H1 (cell line): ENCODE results near the gene CHMP6. TPM values are rescaled to one million over a fixed set of nuclear protein-coding genes. Genes with fewer than 3 reads are reported as not detected.

Experiments
- ASH2L ChIP-seq: fragments of 200-600, 300-600 bp; sonication (generic); IDR thresholded peaks from one replicate; pipeline ENCODE4 v1.7.1; 2017; ENCODE audit warnings: low read length
- CHD2 ChIP-seq: IDR thresholded peaks from 2 replicates; pipeline ENCODE4 v1.6.1; 2012; ENCODE audit warnings: low read length, improper control_type of control experiment
- RXRA ChIP-seq: IDR thresholded peaks from 2 replicates; pipeline ENCODE4 v1.6.1; 2011; ENCODE audit warnings: low read depth, mild to moderate bottlenecking, low read length, moderate library complexity; ENCODE audit not compliant: insufficient read depth
- SUZ12 ChIP-seq: fragments of 200-600 bp; sonication (generic); IDR thresholded peaks from 2 replicates; pipeline ENCODE4 v1.6.1; 2012; ENCODE audit warnings: mild to moderate bottlenecking, inconsistent platforms, low read length, moderate library complexity, mixed read lengths
- polyA plus RNA-seq, 7 experiments: library from polyadenylated mRNA; depleted of rRNA in 3 of 7; stranded (reverse) in 5 of 7; unstranded in 2 of 7; fragments of >200 nt in 5 of 7; fragments of 200-250 nt in 2 of 7; gene quantifications; 1 replicate in 5 of 7; 2 replicates in 1 of 7; 4 replicates in 1 of 7; pipeline versions ENCODE4 v1.2.1 to v1.2.3, GENCODE V29; 2011 to 2013; ENCODE audit warnings: missing spikeins in 2 of 7, mixed read lengths in 2 of 7
- total RNA-seq: library from RNA; stranded (reverse); fragmentation: NEBNext Ultra II Directional; extraction: Animal tissue kit (Norgen Biotek cat#: 25700); gene quantifications from 2 replicates; pipeline ENCODE4 v1.2.1, GENCODE V29; 2021
- TF ChIP-seq, protein P1 (sequence below): fragments of 300-600 bp; sonication (generic); IDR thresholded peaks from 2 replicates; pipeline ENCODE4 v1.7.1; 2012; ENCODE audit warnings: low read length, moderate library complexity, mild to moderate bottlenecking, inconsistent platforms; ENCODE audit not compliant: insufficient replicate concordance
- TF ChIP-seq, protein P2 (sequence below), 3 experiments: IDR thresholded peaks; 1 replicate in 2 of 3; 2 replicates in 1 of 3; pipeline versions ENCODE4 v1.5.1 to v1.6.1; 2011; ENCODE audit warnings: low read length in 3 of 3, mild to moderate bottlenecking in 3 of 3, inconsistent platforms in 2 of 3, low read depth in 1 of 3, moderate library complexity in 1 of 3; ENCODE audit not compliant: insufficient read depth in 1 of 3; ENCODE audit errors: control extremely low read depth in 1 of 3

Gene CHMP6
- total and polyA plus RNA-seq, 2 of the 8 experiments (the other 6 are each of a cell fraction or from before 2014, with no cell fraction given), result 15.7 to 24.3 TPM

DNA sequence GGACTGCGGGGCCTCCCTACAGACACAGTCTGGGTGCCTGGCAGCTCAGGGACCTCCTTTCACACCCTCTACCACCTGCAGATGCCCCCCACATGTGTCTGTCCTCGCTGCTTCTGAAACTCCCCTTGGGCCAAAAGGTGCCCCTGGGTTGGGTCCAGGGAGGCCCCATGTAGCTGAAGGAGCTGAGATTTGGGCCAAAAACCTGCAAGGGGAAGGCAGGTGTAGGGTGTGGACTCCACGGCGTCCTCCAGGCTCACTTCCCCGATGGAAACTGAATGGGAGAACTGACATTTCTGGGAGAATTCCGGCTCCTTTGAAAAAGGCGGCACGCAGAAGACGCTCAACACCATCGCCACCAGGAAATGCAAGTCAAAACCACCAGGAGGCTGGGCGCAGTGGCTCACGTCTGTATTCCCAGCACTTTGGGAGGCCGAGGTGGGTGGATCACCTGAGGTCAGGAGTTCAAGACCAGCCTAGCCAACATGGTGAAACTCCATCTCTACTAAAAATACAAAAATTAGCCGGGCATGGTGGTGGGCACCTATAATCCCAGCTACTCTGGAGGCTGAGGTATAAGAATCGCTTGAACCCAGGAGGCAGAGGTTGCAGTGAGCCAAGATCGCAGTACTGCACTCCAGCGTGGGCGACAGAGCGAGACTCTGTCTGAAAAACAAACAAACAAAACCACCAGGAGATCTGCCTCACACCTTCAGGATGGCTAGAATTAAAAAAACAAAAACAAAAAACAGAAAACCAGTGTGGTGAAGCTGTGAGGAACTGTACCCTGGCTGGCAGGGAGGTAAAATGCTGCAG lies 30.1 kb downstream of the CHMP6 start (continued):
- TF ChIP-seq, protein P1, sequence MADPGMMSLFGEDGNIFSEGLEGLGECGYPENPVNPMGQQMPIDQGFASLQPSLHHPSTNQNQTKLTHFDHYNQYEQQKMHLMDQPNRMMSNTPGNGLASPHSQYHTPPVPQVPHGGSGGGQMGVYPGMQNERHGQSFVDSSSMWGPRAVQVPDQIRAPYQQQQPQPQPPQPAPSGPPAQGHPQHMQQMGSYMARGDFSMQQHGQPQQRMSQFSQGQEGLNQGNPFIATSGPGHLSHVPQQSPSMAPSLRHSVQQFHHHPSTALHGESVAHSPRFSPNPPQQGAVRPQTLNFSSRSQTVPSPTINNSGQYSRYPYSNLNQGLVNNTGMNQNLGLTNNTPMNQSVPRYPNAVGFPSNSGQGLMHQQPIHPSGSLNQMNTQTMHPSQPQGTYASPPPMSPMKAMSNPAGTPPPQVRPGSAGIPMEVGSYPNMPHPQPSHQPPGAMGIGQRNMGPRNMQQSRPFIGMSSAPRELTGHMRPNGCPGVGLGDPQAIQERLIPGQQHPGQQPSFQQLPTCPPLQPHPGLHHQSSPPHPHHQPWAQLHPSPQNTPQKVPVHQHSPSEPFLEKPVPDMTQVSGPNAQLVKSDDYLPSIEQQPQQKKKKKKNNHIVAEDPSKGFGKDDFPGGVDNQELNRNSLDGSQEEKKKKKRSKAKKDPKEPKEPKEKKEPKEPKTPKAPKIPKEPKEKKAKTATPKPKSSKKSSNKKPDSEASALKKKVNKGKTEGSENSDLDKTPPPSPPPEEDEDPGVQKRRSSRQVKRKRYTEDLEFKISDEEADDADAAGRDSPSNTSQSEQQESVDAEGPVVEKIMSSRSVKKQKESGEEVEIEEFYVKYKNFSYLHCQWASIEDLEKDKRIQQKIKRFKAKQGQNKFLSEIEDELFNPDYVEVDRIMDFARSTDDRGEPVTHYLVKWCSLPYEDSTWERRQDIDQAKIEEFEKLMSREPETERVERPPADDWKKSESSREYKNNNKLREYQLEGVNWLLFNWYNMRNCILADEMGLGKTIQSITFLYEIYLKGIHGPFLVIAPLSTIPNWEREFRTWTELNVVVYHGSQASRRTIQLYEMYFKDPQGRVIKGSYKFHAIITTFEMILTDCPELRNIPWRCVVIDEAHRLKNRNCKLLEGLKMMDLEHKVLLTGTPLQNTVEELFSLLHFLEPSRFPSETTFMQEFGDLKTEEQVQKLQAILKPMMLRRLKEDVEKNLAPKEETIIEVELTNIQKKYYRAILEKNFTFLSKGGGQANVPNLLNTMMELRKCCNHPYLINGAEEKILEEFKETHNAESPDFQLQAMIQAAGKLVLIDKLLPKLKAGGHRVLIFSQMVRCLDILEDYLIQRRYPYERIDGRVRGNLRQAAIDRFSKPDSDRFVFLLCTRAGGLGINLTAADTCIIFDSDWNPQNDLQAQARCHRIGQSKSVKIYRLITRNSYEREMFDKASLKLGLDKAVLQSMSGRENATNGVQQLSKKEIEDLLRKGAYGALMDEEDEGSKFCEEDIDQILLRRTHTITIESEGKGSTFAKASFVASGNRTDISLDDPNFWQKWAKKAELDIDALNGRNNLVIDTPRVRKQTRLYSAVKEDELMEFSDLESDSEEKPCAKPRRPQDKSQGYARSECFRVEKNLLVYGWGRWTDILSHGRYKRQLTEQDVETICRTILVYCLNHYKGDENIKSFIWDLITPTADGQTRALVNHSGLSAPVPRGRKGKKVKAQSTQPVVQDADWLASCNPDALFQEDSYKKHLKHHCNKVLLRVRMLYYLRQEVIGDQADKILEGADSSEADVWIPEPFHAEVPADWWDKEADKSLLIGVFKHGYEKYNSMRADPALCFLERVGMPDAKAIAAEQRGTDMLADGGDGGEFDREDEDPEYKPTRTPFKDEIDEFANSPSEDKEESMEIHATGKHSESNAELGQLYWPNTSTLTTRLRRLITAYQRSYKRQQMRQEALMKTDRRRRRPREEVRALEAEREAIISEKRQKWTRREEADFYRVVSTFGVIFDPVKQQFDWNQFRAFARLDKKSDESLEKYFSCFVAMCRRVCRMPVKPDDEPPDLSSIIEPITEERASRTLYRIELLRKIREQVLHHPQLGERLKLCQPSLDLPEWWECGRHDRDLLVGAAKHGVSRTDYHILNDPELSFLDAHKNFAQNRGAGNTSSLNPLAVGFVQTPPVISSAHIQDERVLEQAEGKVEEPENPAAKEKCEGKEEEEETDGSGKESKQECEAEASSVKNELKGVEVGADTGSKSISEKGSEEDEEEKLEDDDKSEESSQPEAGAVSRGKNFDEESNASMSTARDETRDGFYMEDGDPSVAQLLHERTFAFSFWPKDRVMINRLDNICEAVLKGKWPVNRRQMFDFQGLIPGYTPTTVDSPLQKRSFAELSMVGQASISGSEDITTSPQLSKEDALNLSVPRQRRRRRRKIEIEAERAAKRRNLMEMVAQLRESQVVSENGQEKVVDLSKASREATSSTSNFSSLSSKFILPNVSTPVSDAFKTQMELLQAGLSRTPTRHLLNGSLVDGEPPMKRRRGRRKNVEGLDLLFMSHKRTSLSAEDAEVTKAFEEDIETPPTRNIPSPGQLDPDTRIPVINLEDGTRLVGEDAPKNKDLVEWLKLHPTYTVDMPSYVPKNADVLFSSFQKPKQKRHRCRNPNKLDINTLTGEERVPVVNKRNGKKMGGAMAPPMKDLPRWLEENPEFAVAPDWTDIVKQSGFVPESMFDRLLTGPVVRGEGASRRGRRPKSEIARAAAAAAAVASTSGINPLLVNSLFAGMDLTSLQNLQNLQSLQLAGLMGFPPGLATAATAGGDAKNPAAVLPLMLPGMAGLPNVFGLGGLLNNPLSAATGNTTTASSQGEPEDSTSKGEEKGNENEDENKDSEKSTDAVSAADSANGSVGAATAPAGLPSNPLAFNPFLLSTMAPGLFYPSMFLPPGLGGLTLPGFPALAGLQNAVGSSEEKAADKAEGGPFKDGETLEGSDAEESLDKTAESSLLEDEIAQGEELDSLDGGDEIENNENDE, result no peak
- TF ChIP-seq RXRA (no peak), ASH2L (no peak), CHD2 (no peak), SUZ12 (no peak)
- TF ChIP-seq, protein P2, sequence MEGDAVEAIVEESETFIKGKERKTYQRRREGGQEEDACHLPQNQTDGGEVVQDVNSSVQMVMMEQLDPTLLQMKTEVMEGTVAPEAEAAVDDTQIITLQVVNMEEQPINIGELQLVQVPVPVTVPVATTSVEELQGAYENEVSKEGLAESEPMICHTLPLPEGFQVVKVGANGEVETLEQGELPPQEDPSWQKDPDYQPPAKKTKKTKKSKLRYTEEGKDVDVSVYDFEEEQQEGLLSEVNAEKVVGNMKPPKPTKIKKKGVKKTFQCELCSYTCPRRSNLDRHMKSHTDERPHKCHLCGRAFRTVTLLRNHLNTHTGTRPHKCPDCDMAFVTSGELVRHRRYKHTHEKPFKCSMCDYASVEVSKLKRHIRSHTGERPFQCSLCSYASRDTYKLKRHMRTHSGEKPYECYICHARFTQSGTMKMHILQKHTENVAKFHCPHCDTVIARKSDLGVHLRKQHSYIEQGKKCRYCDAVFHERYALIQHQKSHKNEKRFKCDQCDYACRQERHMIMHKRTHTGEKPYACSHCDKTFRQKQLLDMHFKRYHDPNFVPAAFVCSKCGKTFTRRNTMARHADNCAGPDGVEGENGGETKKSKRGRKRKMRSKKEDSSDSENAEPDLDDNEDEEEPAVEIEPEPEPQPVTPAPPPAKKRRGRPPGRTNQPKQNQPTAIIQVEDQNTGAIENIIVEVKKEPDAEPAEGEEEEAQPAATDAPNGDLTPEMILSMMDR (IDR thresholded peaks at IDR 0.05; ENCODE audit: control extremely low read depth in 1 of 3, insufficient read depth in 1 of 3, low read depth in 1 of 3, low read length in 3 of 3), result no peak
- TF ChIP-seq, all 59 proteins: peak for 0
